ENCODE results near the gene CD86. TPM values are rescaled to one million over a fixed set of nuclear protein-coding genes. Genes with fewer than 3 reads are reported as not detected.
"Not testable (repeated sequence)": the region's sequence is repeated elsewhere in the genome, so short reads cannot be mapped to it uniquely, and the experiment has no call there.

Gene CD86
- polyA plus RNA-seq, 2 of the 4 experiments (the other 2 are of a cell fraction): 0.12 TPM; not detected in 1

GRCh38 chr3:122031123-122031468, 24.1 kb upstream of the CD86 start (continued):
- no peak for TF ChIP-seq USF2 (IDR thresholded peaks at IDR 0.05)
- TF ChIP-seq JUN (IDR thresholded peaks at IDR 0.05): no peak
- TF ChIP-seq BCL3 (IDR thresholded peaks at IDR 0.05): no peak
- no peak for TF ChIP-seq ATOH8 (CRISPR knock-in tag; IDR thresholded peaks at IDR 0.05; ENCODE audit: low read depth)
- TF ChIP-seq CBX2 (IDR thresholded peaks at IDR 0.05; ENCODE audit: borderline replicate concordance, low read depth): no peak

- ChIA-PET POLR2A (no interaction called here), CTCF (interaction anchor here (1.5 kb wide), 1 partner anchor 16 kb away, joined by 3 read pairs; no protein-coding TSS in a partner anchor)
- H3K4me3 ChIP-seq: no peak overlapping the region
- TF ChIP-seq EHMT2 (IDR thresholded peaks at IDR 0.05; ENCODE audit: low read depth): no peak
- no peak for TF ChIP-seq KDM5A (IDR thresholded peaks at IDR 0.05)
- TF ChIP-seq HOXB13 (CRISPR knock-in tag; IDR thresholded peaks at IDR 0.05; ENCODE audit: low read depth): no peak
- TF ChIP-seq TP53 (CRISPR knock-in tag; IDR thresholded peaks at IDR 0.05): no peak
- TF ChIP-seq CHD4 (IDR thresholded peaks at IDR 0.05; ENCODE audit: borderline replicate concordance): no peak
- TF ChIP-seq ESRRA (IDR thresholded peaks at IDR 0.05; ENCODE audit: borderline replicate concordance, low read length): no peak
- TF ChIP-seq RFX5 (IDR thresholded peaks at IDR 0.05): no peak
- TF ChIP-seq SREBF2 (IDR thresholded peaks at IDR 0.05): no peak
- TF ChIP-seq RNF2 (IDR thresholded peaks at IDR 0.05; ENCODE audit: borderline replicate concordance, low read depth): no peak
- no peak for TF ChIP-seq RCOR1 (IDR thresholded peaks at IDR 0.05; ENCODE audit: low read depth, low read length)
- TF ChIP-seq MYC (IDR thresholded peaks at IDR 0.05; ENCODE audit: borderline replicate concordance, low read length): no peak
- TF ChIP-seq FOSB (CRISPR knock-in tag; IDR thresholded peaks at IDR 0.05): no peak
- no peak for TF ChIP-seq KDM1A (IDR thresholded peaks at IDR 0.05; ENCODE audit: low read depth)
- no peak for TF ChIP-seq POLR2AphosphoS2 (conservative IDR thresholded peaks at IDR 0.05; ENCODE audit: low read length)
- TF ChIP-seq SMC3 (IDR thresholded peaks at IDR 0.05): no peak
- TF ChIP-seq NPAS2 (CRISPR knock-in tag; IDR thresholded peaks at IDR 0.05; ENCODE audit: borderline replicate concordance): no peak
- TF ChIP-seq ZFP36 (IDR thresholded peaks at IDR 0.05; ENCODE audit: borderline replicate concordance, partially characterized antibody): no peak
- no peak overlapping the region for H3K27ac ChIP-seq
- FAIRE-seq (no peak), ATAC-seq (no peak), DNase-seq (ENCODE audit: low read depth in 1 of 2, low spot score in 1 of 2) (no peak)
- H3K4me2 ChIP-seq: no peak overlapping the region
- H3K4me1 ChIP-seq: no peaks in the 10 kb centered on the region
- H3K9me3 ChIP-seq: peaks cover 5% of the 10 kb centered on the region; the same call in 1 of the 3 replicates
- 6% methylated on average over 1 of the region's 1 CpG for WGBS (ENCODE audit: missing lambda C conversion rate)
These were observed 22.6 kb upstream of the CD86 start for GRCh38 chr3:122032531-122032930.

GRCh38 chr3:122033023-122033422, 22.1 kb upstream of the CD86 start:
- Histone ChIP-seq H3K4me3 (no peak overlapping the region), H3K4me2 (no peak overlapping the region), H3K4me1 (no peaks in the 10 kb centered on the region), H3K27ac (no peak overlapping the region), H3K9me3 (peaks cover 8% of the 10 kb centered on the region; the same call in 1 of the 3 replicates)
- no peak for TF ChIP-seq CEBPB (IDR thresholded peaks at IDR 0.05)
- TF ChIP-seq NFE2L2 (conservative IDR thresholded peaks at IDR 0.05; ENCODE audit: low read length): no peak
- no peak for TF ChIP-seq HES2 (IDR thresholded peaks at IDR 0.05)
- no peak for TF ChIP-seq ZSCAN20 (CRISPR knock-in tag; IDR thresholded peaks at IDR 0.05)
- TF ChIP-seq KDM5A (IDR thresholded peaks at IDR 0.05): no peak
- no peak for TF ChIP-seq ESRRA (IDR thresholded peaks at IDR 0.05; ENCODE audit: borderline replicate concordance, low read length)
- TF ChIP-seq HDAC2 (IDR thresholded peaks at IDR 0.05): no peak
- TF ChIP-seq CBX8 (IDR thresholded peaks at IDR 0.05): no peak
- TF ChIP-seq RFX5 (IDR thresholded peaks at IDR 0.05): no peak
- TF ChIP-seq HOXB13 (CRISPR knock-in tag; IDR thresholded peaks at IDR 0.05; ENCODE audit: low read depth): no peak
- no peak for TF ChIP-seq HMGXB4 (CRISPR knock-in tag; IDR thresholded peaks at IDR 0.05; ENCODE audit: borderline replicate concordance)
- TF ChIP-seq SMC3 (IDR thresholded peaks at IDR 0.05): no peak
- ChIA-PET POLR2A (no interaction called here), CTCF (interaction anchor here (1.5 kb wide), 1 partner anchor 15 kb away, joined by 3 read pairs; no protein-coding TSS in a partner anchor)
- no peak for DNase-seq (ENCODE audit: low read depth in 1 of 2, low spot score in 1 of 2)
- WGBS (ENCODE audit: missing lambda C conversion rate): 0% methylated on average over 1 of the region's 1 CpG
- ATAC-seq: no peak
- FAIRE-seq: no peak

GRCh38 chr3:122047296-122047695, 7.9 kb upstream of the CD86 start:
- H3K27ac ChIP-seq; FAIRE-seq; POLR2A ChIA-PET; H3K4me2 ChIP-seq; H3K9me3 ChIP-seq; H3K4me3 ChIP-seq; ATAC-seq; H3K4me1 ChIP-seq; DNase-seq (ENCODE audit: low read depth in 1 of 2, low spot score in 1 of 2): not testable (repeated sequence)
- CTCF ChIA-PET: interaction anchor here (1.5 kb wide), 1 partner anchor 15 kb away, joined by 3 read pairs; no protein-coding TSS in a partner anchor
- WGBS (ENCODE audit: missing lambda C conversion rate): no CpG with 5 or more reads among the region's 16 CpGs

All from A549 (cell line).